NCI-H510A (cell line): Measurements from ENCODE around the gene CDH5.

Experiments
- DNase-seq: peaks from one replicate; lab custom pipeline; 2025; lab: John Stamatoyannopoulos, UW

CDH5 gene

GRCh38 chr16:66416136-66416535 lies 49.6 kb downstream of the CDH5 start:
- DNase-seq, result no peak

GRCh38 chr16:66416939-66417700 lies 50.6 kb downstream of the CDH5 start:
- no peak for DNase-seq

- DNase-seq, result no peak
Observed at GRCh38 chr16:66418165-66418962, 51.9 kb downstream of the CDH5 start.

GRCh38 chr16:66419527-66419926 lies 53.0 kb downstream of the CDH5 start:
- DNase-seq, result no peak

GRCh38 chr16:66420396-66420795 lies 53.9 kb downstream of the CDH5 start:
- no peak for DNase-seq

- no peak for DNase-seq
Observed at GRCh38 chr16:66421891-66422290, 55.4 kb downstream of the CDH5 start.

- no peak for DNase-seq
Observed at GRCh38 chr16:66422366-66422765, 55.9 kb downstream of the CDH5 start.

- DNase-seq, result no peak
Observed at GRCh38 chr16:66423177-66423576, 56.7 kb downstream of the CDH5 start.

- no peak for DNase-seq
Observed at GRCh38 chr16:66425651-66426050, 59.2 kb downstream of the CDH5 start.

GRCh38 chr16:66426112-66427035 lies 59.9 kb downstream of the CDH5 start:
- DNase-seq, result no peak

GRCh38 chr16:66427036-66427860 lies 60.8 kb downstream of the CDH5 start, which contains the start of gene BEAN1:
TSS of gene BEAN1 (plus strand) at chr16:66427295. CDS start at chr16:66437677, 10,382 bp downstream.
- no peak for DNase-seq

GRCh38 chr16:66427871-66428681 lies 61.6 kb downstream of the CDH5 start:
- no peak for DNase-seq

GRCh38 chr16:66428682-66429251 lies 62.3 kb downstream of the CDH5 start:
- no peak for DNase-seq

GRCh38 chr16:66429290-66429962 lies 62.9 kb downstream of the CDH5 start:
- DNase-seq, result no peak

GRCh38 chr16:66430214-66430613 lies 63.7 kb downstream of the CDH5 start:
- DNase-seq, result no peak

- DNase-seq, result no peak
Observed at GRCh38 chr16:66431760-66432159, 65.3 kb downstream of the CDH5 start.

- no peak for DNase-seq
Observed at GRCh38 chr16:66432429-66432828, 65.9 kb downstream of the CDH5 start.

- DNase-seq, result no peak
Observed at GRCh38 chr16:66434619-66435430, 68.3 kb downstream of the CDH5 start.

GRCh38 chr16:66435896-66436295 lies 69.4 kb downstream of the CDH5 start:
- no peak for DNase-seq
